Measurements from ENCODE around the gene SPAG17. TPM values are rescaled to one million over a fixed set of nuclear protein-coding genes. Genes with fewer than 3 reads are reported as not detected.

The SPAG17 gene
- total RNA-seq, 1 donor from 2014 or later: 1.6 TPM

DNA sequence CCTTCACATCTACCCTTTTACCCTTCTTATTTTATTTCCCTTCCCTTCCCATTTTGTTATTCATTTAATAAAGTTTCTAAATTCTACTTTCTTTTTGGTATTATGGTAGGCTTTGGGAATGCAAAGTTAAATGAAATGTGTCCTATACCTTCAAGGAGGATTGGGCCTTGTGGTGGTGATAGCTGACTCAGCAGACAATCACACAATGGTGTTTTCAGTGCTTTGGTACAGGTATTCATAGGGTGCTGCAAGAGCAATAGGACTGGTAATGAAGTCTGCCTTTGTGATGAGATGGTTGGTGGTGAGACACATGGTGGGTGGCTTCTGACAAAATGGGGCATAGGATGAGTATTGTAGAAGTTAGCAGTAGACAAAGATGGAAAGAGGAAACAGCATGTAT is 21.9 kb upstream of the SPAG17 start:
- no peak overlapping the region for H3K4me3 Mint-ChIP-seq
- TF ChIP-seq EZH2 (IDR thresholded peaks at IDR 0.05) (no peak), EZH2phosphoT487 (IDR thresholded peaks at IDR 0.05) (no peak)
- TF ChIP-seq, protein P1, sequence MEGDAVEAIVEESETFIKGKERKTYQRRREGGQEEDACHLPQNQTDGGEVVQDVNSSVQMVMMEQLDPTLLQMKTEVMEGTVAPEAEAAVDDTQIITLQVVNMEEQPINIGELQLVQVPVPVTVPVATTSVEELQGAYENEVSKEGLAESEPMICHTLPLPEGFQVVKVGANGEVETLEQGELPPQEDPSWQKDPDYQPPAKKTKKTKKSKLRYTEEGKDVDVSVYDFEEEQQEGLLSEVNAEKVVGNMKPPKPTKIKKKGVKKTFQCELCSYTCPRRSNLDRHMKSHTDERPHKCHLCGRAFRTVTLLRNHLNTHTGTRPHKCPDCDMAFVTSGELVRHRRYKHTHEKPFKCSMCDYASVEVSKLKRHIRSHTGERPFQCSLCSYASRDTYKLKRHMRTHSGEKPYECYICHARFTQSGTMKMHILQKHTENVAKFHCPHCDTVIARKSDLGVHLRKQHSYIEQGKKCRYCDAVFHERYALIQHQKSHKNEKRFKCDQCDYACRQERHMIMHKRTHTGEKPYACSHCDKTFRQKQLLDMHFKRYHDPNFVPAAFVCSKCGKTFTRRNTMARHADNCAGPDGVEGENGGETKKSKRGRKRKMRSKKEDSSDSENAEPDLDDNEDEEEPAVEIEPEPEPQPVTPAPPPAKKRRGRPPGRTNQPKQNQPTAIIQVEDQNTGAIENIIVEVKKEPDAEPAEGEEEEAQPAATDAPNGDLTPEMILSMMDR (IDR thresholded peaks at IDR 0.05): no peak

DNA sequence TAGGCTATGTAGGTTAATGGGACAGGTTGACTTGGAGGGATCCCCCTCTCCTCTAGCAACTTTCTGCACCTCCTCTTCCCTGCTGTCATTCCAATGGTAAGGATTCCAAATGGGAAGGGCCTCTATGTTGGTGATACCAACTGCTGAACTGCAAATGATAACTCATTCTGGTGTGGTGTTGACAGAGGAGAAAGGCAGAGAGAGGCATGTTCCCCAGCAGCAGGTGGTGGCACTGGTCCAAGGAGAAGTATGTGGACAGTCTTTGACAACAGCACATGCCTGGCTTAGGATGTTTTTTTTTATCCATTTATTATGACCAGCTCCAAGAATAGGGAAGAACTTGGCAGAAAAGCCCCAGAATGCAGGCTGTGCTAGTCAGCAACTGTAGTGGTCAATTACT is 19.6 kb upstream of the SPAG17 start:
- Histone ChIP-seq H3K27ac (no peak overlapping the region), H3K4me1 (no peaks in the 10 kb centered on the region), H4K20me1 (ENCODE audit: low read depth) (no peaks in the 10 kb centered on the region), H3K9ac (no peak overlapping the region), H3K4me2 (no peak overlapping the region), H3K4me3 (no peak overlapping the region), H3K36me3 (no peaks in the 10 kb centered on the region), H3F3A (ENCODE audit: low read depth) (no peaks in the 10 kb centered on the region), H2AFZ (replicated peaks) (no peak overlapping the region), H3K9me3 (ENCODE audit: low read depth) (no peaks in the 10 kb centered on the region), H3K27me3 (no peaks in the 10 kb centered on the region), H3K79me2 (ENCODE audit: low read depth) (no peaks in the 10 kb centered on the region)
- Mint-ChIP-seq H3K4me1 (no peaks in the 10 kb centered on the region), H3K27ac (no peak overlapping the region), H3K27me3 (ENCODE audit: insufficient read depth, low read depth) (peaks cover 5% of the 10 kb centered on the region), H3K36me3 (no peaks in the 10 kb centered on the region), H3K4me3 (no peak overlapping the region), H3K9me3 (peaks cover 2% of the 10 kb centered on the region)
- TF ChIP-seq EZH2phosphoT487 (IDR thresholded peaks at IDR 0.05): no peak
- TF ChIP-seq, protein P1 (IDR thresholded peaks at IDR 0.05): no peak
- TF ChIP-seq EZH2 (IDR thresholded peaks at IDR 0.05): no peak
- no peak for DNase-seq (ENCODE audit: low spot score)

More for the DNA sequence above, 21.9 kb upstream of the SPAG17 start:
- no peaks in the 10 kb centered on the region for H3K4me1 Mint-ChIP-seq
- H3K36me3 Mint-ChIP-seq: no peaks in the 10 kb centered on the region
- H3K4me1 ChIP-seq: no peaks in the 10 kb centered on the region
- H3K4me2 ChIP-seq: no peak overlapping the region
- no peaks in the 10 kb centered on the region for H3K27me3 ChIP-seq
- no peaks in the 10 kb centered on the region for H3K36me3 ChIP-seq
- peaks cover 2% of the 10 kb centered on the region for H3K9me3 Mint-ChIP-seq
- H3K9me3 ChIP-seq (ENCODE audit: low read depth): no peaks in the 10 kb centered on the region
- H4K20me1 ChIP-seq (ENCODE audit: low read depth): no peaks in the 10 kb centered on the region
- H3F3A ChIP-seq (ENCODE audit: low read depth): no peaks in the 10 kb centered on the region
- H3K4me3 ChIP-seq: no peak overlapping the region
- no peaks in the 10 kb centered on the region for H3K79me2 ChIP-seq (ENCODE audit: low read depth)
- peaks cover 5% of the 10 kb centered on the region for H3K27me3 Mint-ChIP-seq (ENCODE audit: insufficient read depth, low read depth)
- no peak overlapping the region for H3K27ac ChIP-seq
- H3K27ac Mint-ChIP-seq: no peak overlapping the region
- DNase-seq (ENCODE audit: low spot score): no peak
- H3K9ac ChIP-seq: no peak overlapping the region
- H2AFZ ChIP-seq (replicated peaks): no peak overlapping the region

DNA sequence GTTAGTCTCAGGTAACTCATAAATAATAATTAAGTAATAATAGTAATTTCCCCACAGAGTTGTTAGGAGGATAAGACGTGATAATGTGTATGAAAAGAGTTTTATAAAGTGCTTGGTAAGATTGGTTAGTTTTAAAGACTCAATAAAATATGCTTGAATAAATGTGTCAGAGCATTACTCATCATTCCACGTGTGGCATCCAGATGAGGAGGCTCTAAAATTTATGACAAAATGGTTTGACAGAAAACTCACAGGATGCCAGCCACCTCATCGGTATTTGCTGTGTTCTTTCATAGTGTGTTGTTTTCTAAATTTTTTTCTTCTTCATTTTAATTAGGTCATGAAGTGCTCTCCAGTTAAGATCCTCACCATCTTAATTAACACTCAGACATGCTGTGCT is 19.1 kb upstream of the SPAG17 start:
- Mint-ChIP-seq H3K36me3 (no peaks in the 10 kb centered on the region), H3K9me3 (peaks cover 2% of the 10 kb centered on the region), H3K27ac (no peak overlapping the region), H3K4me3 (no peak overlapping the region), H3K27me3 (ENCODE audit: insufficient read depth, low read depth) (peaks cover 5% of the 10 kb centered on the region), H3K4me1 (no peaks in the 10 kb centered on the region)
- DNase-seq (ENCODE audit: low spot score): no peak
- Histone ChIP-seq H3F3A (ENCODE audit: low read depth) (no peaks in the 10 kb centered on the region), H4K20me1 (ENCODE audit: low read depth) (no peaks in the 10 kb centered on the region), H3K27ac (no peak overlapping the region), H3K9me3 (ENCODE audit: low read depth) (no peaks in the 10 kb centered on the region), H3K9ac (no peak overlapping the region), H3K4me2 (no peak overlapping the region), H2AFZ (replicated peaks) (no peak overlapping the region), H3K36me3 (no peaks in the 10 kb centered on the region), H3K27me3 (no peaks in the 10 kb centered on the region), H3K4me1 (no peaks in the 10 kb centered on the region), H3K4me3 (no peak overlapping the region), H3K79me2 (ENCODE audit: low read depth) (no peaks in the 10 kb centered on the region)
- TF ChIP-seq EZH2 (IDR thresholded peaks at IDR 0.05): no peak
- TF ChIP-seq, protein P1 (IDR thresholded peaks at IDR 0.05): no peak
- TF ChIP-seq EZH2phosphoT487 (IDR thresholded peaks at IDR 0.05): no peak
